ENCODE measurements around the gene NRXN3.

DNA sequence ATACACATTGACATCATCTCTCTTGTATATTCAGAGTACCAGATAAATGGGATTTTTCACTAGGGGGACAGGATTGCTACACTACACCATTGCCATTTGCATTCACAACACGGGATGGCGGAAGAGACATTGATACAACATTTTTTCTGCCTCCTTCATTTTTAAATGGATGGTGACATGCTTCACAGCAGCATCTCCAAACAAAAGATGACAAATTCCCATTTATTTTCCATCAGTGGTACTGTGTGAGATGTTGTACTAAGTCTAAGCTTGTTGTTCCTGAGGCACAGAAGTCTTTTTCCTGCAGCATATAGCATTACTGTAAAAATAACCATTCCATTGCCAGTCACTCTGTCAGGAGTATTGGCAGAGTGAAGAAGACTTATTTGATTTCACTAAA, 912.7 kb downstream of the NRXN3 start:
- TF ChIP-seq, protein P1, sequence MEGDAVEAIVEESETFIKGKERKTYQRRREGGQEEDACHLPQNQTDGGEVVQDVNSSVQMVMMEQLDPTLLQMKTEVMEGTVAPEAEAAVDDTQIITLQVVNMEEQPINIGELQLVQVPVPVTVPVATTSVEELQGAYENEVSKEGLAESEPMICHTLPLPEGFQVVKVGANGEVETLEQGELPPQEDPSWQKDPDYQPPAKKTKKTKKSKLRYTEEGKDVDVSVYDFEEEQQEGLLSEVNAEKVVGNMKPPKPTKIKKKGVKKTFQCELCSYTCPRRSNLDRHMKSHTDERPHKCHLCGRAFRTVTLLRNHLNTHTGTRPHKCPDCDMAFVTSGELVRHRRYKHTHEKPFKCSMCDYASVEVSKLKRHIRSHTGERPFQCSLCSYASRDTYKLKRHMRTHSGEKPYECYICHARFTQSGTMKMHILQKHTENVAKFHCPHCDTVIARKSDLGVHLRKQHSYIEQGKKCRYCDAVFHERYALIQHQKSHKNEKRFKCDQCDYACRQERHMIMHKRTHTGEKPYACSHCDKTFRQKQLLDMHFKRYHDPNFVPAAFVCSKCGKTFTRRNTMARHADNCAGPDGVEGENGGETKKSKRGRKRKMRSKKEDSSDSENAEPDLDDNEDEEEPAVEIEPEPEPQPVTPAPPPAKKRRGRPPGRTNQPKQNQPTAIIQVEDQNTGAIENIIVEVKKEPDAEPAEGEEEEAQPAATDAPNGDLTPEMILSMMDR (IDR thresholded peaks at IDR 0.05), result no peak
- TF ChIP-seq POLR2A (IDR thresholded peaks at IDR 0.05), result no peak
